GM18505 (cell line): ENCODE measurements around the gene COBL.

ENCODE experiments used
- ATAC-seq: cut with Tn5 transposase; IDR thresholded peaks from one replicate; pipeline ENCODE4 v1.9.1; 2021; ENCODE audit not compliant: unreplicated experiment
- POLR2A ChIP-seq: IDR thresholded peaks from 4 replicates; pipeline ENCODE4 v1.6.1; 2011; ENCODE audit warnings: borderline replicate concordance; ENCODE audit not compliant: insufficient read depth, insufficient read length; ENCODE audit errors: extremely low read depth

COBL gene

DNA sequence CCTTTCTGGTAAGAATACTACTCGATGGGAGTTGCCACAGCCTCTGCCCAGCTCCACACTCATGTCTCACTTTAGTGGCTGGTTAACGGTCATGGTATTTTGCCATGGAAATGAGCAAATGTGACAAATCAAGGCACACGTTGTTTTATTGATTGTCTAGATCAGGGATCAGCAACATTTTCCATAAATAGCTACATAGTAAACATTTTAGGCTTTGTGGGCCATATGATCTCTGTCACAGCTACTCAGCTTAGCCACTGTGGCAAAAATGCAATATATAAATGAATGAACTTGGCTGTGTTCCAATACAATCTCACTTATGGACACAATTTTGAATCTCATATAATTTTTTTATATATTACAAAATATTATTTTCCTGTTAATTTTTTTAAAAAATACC, 76.9 kb downstream of the COBL start:
- no peak for TF ChIP-seq POLR2A

GRCh38 chr7:51238981-51239495, 77.6 kb downstream of the COBL start:
- no peak for ATAC-seq
- TF ChIP-seq POLR2A, result no peak

More for the DNA sequence above, 76.9 kb downstream of the COBL start:
- no peak for ATAC-seq

- TF ChIP-seq POLR2A, result no peak
- ATAC-seq, result no peak
Measured at GRCh38 chr7:51237446-51238133, 79.0 kb downstream of the COBL start.

GRCh38 chr7:51236470-51237132, 80.0 kb downstream of the COBL start:
- ATAC-seq, result no peak
- no peak for TF ChIP-seq POLR2A

- TF ChIP-seq POLR2A, result no peak
- no peak for ATAC-seq
Measured at GRCh38 chr7:51235593-51236313, 80.9 kb downstream of the COBL start.

DNA sequence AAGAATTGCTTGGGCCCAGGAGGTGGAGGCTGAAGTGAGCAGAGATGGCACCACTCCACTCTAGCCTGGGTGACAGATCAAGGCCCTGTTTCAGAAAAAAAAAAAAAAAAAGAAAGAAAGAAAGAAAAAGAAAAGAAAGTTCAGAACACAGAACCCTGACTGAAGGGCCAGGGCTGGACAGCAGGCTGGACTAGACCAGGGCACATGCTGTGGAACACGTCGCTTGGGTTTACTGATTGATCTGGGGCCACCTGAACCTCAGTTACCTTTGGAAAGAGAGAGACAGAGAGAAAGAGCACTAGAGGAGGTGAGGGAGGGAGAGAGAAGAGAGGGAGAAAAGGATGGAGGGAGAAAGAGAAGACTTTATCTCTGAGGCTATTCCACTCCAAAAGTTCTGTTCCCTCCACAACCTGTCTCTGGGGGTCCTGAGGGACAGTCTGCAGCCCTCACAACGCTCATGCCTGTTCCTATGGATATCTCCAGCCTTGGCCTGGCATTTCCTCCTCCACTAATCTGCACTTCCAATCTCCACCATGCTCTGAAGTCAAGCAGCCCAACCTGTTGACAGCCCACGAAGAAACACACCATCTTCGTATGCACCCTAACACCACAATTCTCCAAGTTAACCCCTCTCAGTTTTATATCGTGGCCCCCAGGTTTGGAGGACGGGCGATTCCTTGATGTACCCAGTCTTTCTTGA, 81.8 kb downstream of the COBL start:
- ATAC-seq, result no peak
- TF ChIP-seq POLR2A, result no peak

DNA sequence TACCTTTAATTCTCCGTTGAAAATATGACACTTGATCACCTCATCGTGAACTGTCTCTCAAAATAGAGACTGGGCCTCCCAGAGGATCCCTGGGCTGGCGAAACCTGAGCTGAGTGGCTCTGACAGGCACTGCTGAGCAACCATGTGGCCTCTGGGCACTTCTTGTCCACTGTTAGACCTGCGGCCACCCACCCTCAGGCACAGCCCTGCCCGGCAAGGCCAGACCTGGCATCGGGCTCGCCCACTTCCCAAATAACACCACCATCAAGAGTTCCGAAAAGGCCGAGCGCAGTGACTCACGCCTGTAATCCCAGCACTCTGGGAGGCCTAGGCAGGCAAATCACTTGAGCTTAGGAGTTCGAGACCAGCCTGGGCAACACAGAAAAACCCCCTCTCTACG, 82.5 kb downstream of the COBL start:
- ATAC-seq, result no peak
- no peak for TF ChIP-seq POLR2A

DNA sequence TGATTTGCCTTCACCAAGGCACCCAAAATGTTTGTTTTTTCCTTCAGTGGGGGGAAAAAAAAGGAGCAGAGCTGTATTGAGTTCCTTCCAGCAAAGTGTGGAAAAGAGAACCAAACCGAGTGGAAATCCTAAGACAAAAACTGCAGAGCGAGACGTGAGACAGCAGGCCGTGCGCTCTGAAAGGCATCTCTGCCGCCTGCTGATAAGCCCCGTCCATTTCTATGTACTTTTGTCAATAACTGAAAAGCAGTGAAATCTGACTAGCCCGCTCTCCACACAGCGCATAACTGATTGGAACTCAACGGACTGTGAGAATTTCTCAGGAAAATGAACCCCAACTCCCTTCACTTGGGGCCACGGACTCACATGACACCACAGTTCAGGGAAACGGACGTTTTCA, 83.2 kb downstream of the COBL start:
- no peak for TF ChIP-seq POLR2A
- no peak for ATAC-seq

GRCh38 chr7:51230723-51231122, 85.9 kb downstream of the COBL start:
- no peak for TF ChIP-seq POLR2A
- no peak for ATAC-seq

- no peak for TF ChIP-seq POLR2A
- no peak for ATAC-seq
Measured at GRCh38 chr7:51230324-51230625, 86.3 kb downstream of the COBL start.

GRCh38 chr7:51229620-51230323, 86.8 kb downstream of the COBL start:
- TF ChIP-seq POLR2A, result no peak
- ATAC-seq, result no peak

DNA sequence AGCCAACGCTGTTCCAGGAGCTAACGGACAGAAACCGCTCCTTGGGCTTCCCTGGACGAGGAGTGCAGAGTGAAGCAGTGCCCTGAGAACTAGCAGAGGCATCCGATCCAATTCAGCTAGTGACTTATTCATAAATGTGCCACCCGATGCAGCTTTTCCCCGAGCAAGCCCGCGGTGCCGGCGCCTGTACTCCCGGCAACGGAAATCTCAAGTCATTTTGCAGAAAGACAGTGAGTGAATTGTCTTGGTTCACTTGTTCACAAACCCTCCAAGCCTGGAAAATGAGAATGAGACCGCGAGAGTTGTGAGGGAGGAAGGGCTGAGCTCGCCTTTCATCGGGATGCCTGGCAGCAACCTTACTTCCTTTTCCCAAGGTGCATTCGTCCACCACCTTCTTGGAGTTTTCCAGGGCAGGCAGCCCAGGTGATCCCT, 87.5 kb downstream of the COBL start:
- TF ChIP-seq POLR2A, result no peak
- no peak for ATAC-seq
